Adrenal gland (tissue), 12 donors: ENCODE measurements around the gene NPEPL1. TPM values are rescaled to one million over a fixed set of nuclear protein-coding genes. Genes with fewer than 3 reads are reported as not detected.

Experiments
- DNase-seq, 7 donors: peaks; one replicate each; pipeline ENCODE4 v3.0.0-alpha.2; 2019 to 2020
- H3K27ac ChIP-seq, 5 donors: fragments of 200-600 bp; sonication (generic) in 4 of 5; 1 replicate in 3 of 5; 2 replicates in 2 of 5; pipeline versions ENCODE4 v1.5.1 to v1.8.0; 2016 to 2020; ENCODE audit warnings: mild to moderate bottlenecking in 1 of 5
- H3K27me3 ChIP-seq: fragments of 200-600 bp; 2 replicates; pipeline ENCODE4 v1.8.0; 2021
- H3K36me3 ChIP-seq, 2 donors: fragments of 200-600 bp; replicated peaks in 1 of 2; 1 replicate in 1 of 2; 2 replicates in 1 of 2; pipeline versions ENCODE4 v1.5.1 to v1.8.0; 2018 to 2022
- H3K4me1 ChIP-seq, 2 donors: fragments of 200-600 bp; replicated peaks in 1 of 2; 1 replicate in 1 of 2; 2 replicates in 1 of 2; pipeline versions ENCODE4 v1.5.1 to v1.8.0; 2018 to 2021
- H3K4me3 ChIP-seq, 4 donors: fragments of 200-600 bp; sonication (generic) in 3 of 4; one replicate each; pipeline ENCODE4 v1.5.1; 2016 to 2018
- H3K9me3 ChIP-seq, 3 donors: fragments of 200-600 bp; sonication (generic) in 1 of 3; replicated peaks in 1 of 3; 1 replicate in 2 of 3; 2 replicates in 1 of 3; pipeline versions ENCODE4 v1.5.1 to v1.8.0; 2016 to 2021
- CTCF ChIP-seq, 6 experiments: fragments of 450-650 bp in 4 of 6; fragments of 200-600 bp in 2 of 6; sonication (generic) in 1 of 6; IDR thresholded peaks; 1 replicate in 5 of 6; 2 replicates in 1 of 6; pipeline versions ENCODE4 v1.5.1 to v1.8.0; 2016 to 2021; ENCODE audit warnings: antibody characterized with exemption in 6 of 6, mild to moderate bottlenecking in 2 of 6, moderate library complexity in 1 of 6
- POLR2A ChIP-seq, 2 donors: fragments of 450-650 bp; IDR thresholded peaks; one replicate each; pipeline ENCODE4 v1.6.1; 2017; ENCODE audit warnings: antibody characterized with exemption in 2 of 2, mild to moderate bottlenecking in 2 of 2, moderate library complexity in 1 of 2
- WGBS, 4 donors: extraction: QIAGEN DNeasy Blood & Tissue Kit in 2 of 4; methylation state at CpG; one replicate each; pipeline versions ENCODE4 v1.1.5 to v1.1.7; 2013 to 2017; 5-methylcytosine and 5-hydroxymethylcytosine counted together
- intact Hi-C, 2 donors: fragments of 100-400 bp; cut with DNase I; formaldehyde crosslinking; loops; one replicate each; pipeline versions ENCODE4 v1.14.1 to v1.15.0; 2022 to 2023
- polyA plus RNA-seq, 3 donors: library from polyadenylated mRNA; stranded (reverse); fragments of 200-250 nt in 2 of 3; fragments of 350-450 nt in 1 of 3; fragmentation: Illumina TruSeq in 1 of 3; extraction: RNeasy Lipid Tissue Mini Kit (QIAGEN cat#74804) in 1 of 3; gene quantifications; one replicate each; pipeline ENCODE4 v1.2.3, GENCODE V29; 2013 to 2014
- total RNA-seq, 9 donors: library from RNA; depleted of rRNA in 4 of 9; stranded (reverse); fragments of >200 nt in 4 of 9; fragments of 120-200 nt in 1 of 9; fragmentation: NEBNext Ultra II Directional in 1 of 9; extraction: Animal tissue kit (Norgen Biotek cat#: 25700) in 1 of 9; gene quantifications; one replicate each; pipeline versions ENCODE4 v1.1.0 to v1.2.4, GENCODE V29; 2013 to 2023
- donor health status: healthy with polysubstance abuse.
- donor health status: Bipolar disorder and iron deficiency.
- donor health status: DM: yes; HTN: yes; CAD: no.
- donor health status: DM: no; HTN: no; CAD: no.
- donor health status: DM: no; HTN: no; CAD: no.
- donor health status: DM: yes; HTN: yes; CAD: no.

Gene NPEPL1
- total and polyA plus RNA-seq, 12 donors, result 9.3 to 158 (median 35.2) TPM

GRCh38 chr20:58706975-58707681, 14.5 kb downstream of the NPEPL1 start:
- Histone ChIP-seq H3K4me1 (no peaks in the 10 kb centered on the region), H3K4me3 (no peak overlapping the region), H3K27ac (no peak overlapping the region), H3K9me3 (no peaks in the 10 kb centered on the region), H3K36me3 (peaks cover 0 to 31% of the 10 kb centered on the region in 2 donors), H3K27me3 (no peaks in the 10 kb centered on the region)
- peak in 6 of 7 donors; percentile 4 to 42 (median 12) for DNase-seq
- TF ChIP-seq CTCF (IDR thresholded peaks at IDR 0.05), result no peak
- intact Hi-C loops, result no loop called here
- 95 to 100% (median 97%) methylated on average over 3 to 23 of the region's 23 CpGs for WGBS, 4 donors

GRCh38 chr20:58707770-58708169, 15.2 kb downstream of the NPEPL1 start:
- intact Hi-C loops, result no loop called here
- Histone ChIP-seq H3K9me3 (no peaks in the 10 kb centered on the region), H3K4me1 (no peaks in the 10 kb centered on the region), H3K4me3 (no peak overlapping the region), H3K27me3 (no peaks in the 10 kb centered on the region), H3K27ac (no peak overlapping the region), H3K36me3 (peaks cover 0 to 25% of the 10 kb centered on the region in 2 donors)
- peak in 1 of 7 donors; percentile 4 for DNase-seq
- 95 to 97% (median 96%) methylated on average over 10 of the region's 10 CpGs for WGBS, 4 donors
- TF ChIP-seq POLR2A (IDR thresholded peaks at IDR 0.05) (no peak), CTCF (IDR thresholded peaks at IDR 0.05) (no peak)

- peak in 3 of 7 donors; percentile 3 to 12 (median 10) for DNase-seq
- intact Hi-C loops, result no loop called here
- no peaks in the 10 kb centered on the region for H3K4me1 ChIP-seq
Observed at GRCh38 chr20:58708246-58708931, 15.8 kb downstream of the NPEPL1 start.

More at GRCh38 chr20:58708246-58708931, 15.8 kb downstream of the NPEPL1 start:
- H3K36me3 ChIP-seq, result peaks cover 0 to 18% of the 10 kb centered on the region in 2 donors
- no peaks in the 10 kb centered on the region for H3K9me3 ChIP-seq
- TF ChIP-seq CTCF (IDR thresholded peaks at IDR 0.05) (no peak), POLR2A (IDR thresholded peaks at IDR 0.05) (no peak)
- no peak overlapping the region for H3K4me3 ChIP-seq
- WGBS, 4 donors, result 94 to 99% (median 95%) methylated on average over 6 to 28 of the region's 28 CpGs
- H3K27me3 ChIP-seq, result no peaks in the 10 kb centered on the region
- no peak overlapping the region for H3K27ac ChIP-seq
